Keratinocyte (primary cell): ENCODE data around the gene TAF1A.

Experiments used
- EZH2 ChIP-seq: IDR thresholded peaks from one replicate; pipeline ENCODE4 v1.6.1; 2012; ENCODE audit warnings: inconsistent platforms, mild to moderate bottlenecking, low read length, moderate library complexity
- TF ChIP-seq, protein P1 (sequence below), 3 experiments: IDR thresholded peaks in 1 of 3; conservative IDR thresholded peaks in 1 of 3; optimal IDR thresholded peaks in 1 of 3; 2 replicates in 2 of 3; 3 replicates in 1 of 3; pipeline versions ENCODE3 to v1.5.1; 2011; ENCODE audit warnings: low read length in 3 of 3, mild to moderate bottlenecking in 3 of 3, moderate library complexity in 2 of 3, control low read depth in 1 of 3, inconsistent platforms in 1 of 3; ENCODE audit not compliant: insufficient read depth in 2 of 3; ENCODE audit errors: extremely low read depth in 1 of 3

DNA sequence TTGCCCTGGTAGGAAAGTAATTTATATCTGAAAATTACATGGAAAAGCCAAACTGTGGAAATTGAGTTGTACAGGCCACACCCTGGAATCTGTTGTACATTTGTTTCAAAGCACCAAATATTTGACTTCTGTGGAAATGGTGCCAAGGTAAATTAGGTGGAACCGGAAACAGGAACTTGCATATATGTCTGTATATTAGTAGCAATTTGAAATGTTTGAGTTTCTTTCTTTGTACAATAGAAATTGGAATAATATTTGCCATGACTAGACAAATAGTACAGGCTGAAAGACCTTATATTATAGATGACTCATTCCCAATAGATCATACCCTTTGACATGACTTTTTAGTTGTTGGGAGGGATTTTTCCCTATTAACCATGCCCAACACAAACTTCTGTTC lies 10.5 kb upstream of the TAF1A start:
- TF ChIP-seq, protein P1, sequence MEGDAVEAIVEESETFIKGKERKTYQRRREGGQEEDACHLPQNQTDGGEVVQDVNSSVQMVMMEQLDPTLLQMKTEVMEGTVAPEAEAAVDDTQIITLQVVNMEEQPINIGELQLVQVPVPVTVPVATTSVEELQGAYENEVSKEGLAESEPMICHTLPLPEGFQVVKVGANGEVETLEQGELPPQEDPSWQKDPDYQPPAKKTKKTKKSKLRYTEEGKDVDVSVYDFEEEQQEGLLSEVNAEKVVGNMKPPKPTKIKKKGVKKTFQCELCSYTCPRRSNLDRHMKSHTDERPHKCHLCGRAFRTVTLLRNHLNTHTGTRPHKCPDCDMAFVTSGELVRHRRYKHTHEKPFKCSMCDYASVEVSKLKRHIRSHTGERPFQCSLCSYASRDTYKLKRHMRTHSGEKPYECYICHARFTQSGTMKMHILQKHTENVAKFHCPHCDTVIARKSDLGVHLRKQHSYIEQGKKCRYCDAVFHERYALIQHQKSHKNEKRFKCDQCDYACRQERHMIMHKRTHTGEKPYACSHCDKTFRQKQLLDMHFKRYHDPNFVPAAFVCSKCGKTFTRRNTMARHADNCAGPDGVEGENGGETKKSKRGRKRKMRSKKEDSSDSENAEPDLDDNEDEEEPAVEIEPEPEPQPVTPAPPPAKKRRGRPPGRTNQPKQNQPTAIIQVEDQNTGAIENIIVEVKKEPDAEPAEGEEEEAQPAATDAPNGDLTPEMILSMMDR (optimal IDR thresholded peaks at IDR 0.05 in 1 of 3, IDR thresholded peaks at IDR 0.05 in 1 of 3, conservative IDR thresholded peaks at IDR 0.05 in 1 of 3; ENCODE audit: extremely low read depth in 1 of 3, insufficient read depth in 2 of 3, low read length in 3 of 3), result no peak
- TF ChIP-seq EZH2, result no peak
